Measurements from ENCODE around the gene COMMD1. TPM values are rescaled to one million over a fixed set of nuclear protein-coding genes. Genes with fewer than 3 reads are reported as not detected.
"Not testable (repeated sequence)": the region's sequence is repeated elsewhere in the genome, so short reads cannot be mapped to it uniquely, and the experiment has no call there.

The COMMD1 gene
- polyA plus RNA-seq, 1 donor from 2014 or later: 69.1 TPM

- H3K4me3 ChIP-seq (ENCODE audit: low read length): no peak overlapping the region
- TF ChIP-seq EZH2 (IDR thresholded peaks at IDR 0.05; ENCODE audit: borderline replicate concordance, insufficient read depth, low read length, poor library complexity, severe bottlenecking): no peak
- no peak for TF ChIP-seq POLR2AphosphoS5 (IDR thresholded peaks at IDR 0.05)
- no peak for TF ChIP-seq RAD21 (conservative IDR thresholded peaks at IDR 0.05)
- no peak for TF ChIP-seq TAF1 (IDR thresholded peaks at IDR 0.05; ENCODE audit: low read depth)
- no peak for TF ChIP-seq CTCF (IDR thresholded peaks at IDR 0.05; ENCODE audit: poor library complexity, severe bottlenecking)
- no peak for TF ChIP-seq MXI1 (conservative IDR thresholded peaks at IDR 0.05; ENCODE audit: poor library complexity, severe bottlenecking)
- TF ChIP-seq REST (IDR thresholded peaks at IDR 0.05; ENCODE audit: borderline replicate concordance): no peak
- TF ChIP-seq SMC3 (conservative IDR thresholded peaks at IDR 0.05; ENCODE audit: poor library complexity): no peak
- H3K36me3 ChIP-seq (ENCODE audit: insufficient read depth, low read length): peaks cover 16% of the 10 kb centered on the region
- H3F3A ChIP-seq (ENCODE audit: insufficient read depth, low read length, poor library complexity, severe bottlenecking): no peaks in the 10 kb centered on the region
- no peaks in the 10 kb centered on the region for H4K20me1 ChIP-seq (ENCODE audit: insufficient read depth)
- no peaks in the 10 kb centered on the region for H3K9me2 ChIP-seq (ENCODE audit: insufficient read depth, low read length)
- H3K79me2 ChIP-seq (replicated peaks; ENCODE audit: insufficient read depth, low read length): no peaks in the 10 kb centered on the region
- no peak overlapping the region for H2AFZ ChIP-seq (ENCODE audit: low read depth, low read length)
- no peaks in the 10 kb centered on the region for H3K27me3 ChIP-seq (ENCODE audit: insufficient read depth, low read depth, low read length)
- H3K4me2 ChIP-seq (ENCODE audit: low read length): no peak overlapping the region
- no peaks in the 10 kb centered on the region for H3K9me3 ChIP-seq (ENCODE audit: low read length)
- H3K27ac ChIP-seq (ENCODE audit: low read length): no peak overlapping the region
- H3K9ac ChIP-seq (ENCODE audit: low read length): no peak overlapping the region
Observed at GRCh38 chr2:61862085-61862484, 43.4 kb upstream of the COMMD1 start.

DNA sequence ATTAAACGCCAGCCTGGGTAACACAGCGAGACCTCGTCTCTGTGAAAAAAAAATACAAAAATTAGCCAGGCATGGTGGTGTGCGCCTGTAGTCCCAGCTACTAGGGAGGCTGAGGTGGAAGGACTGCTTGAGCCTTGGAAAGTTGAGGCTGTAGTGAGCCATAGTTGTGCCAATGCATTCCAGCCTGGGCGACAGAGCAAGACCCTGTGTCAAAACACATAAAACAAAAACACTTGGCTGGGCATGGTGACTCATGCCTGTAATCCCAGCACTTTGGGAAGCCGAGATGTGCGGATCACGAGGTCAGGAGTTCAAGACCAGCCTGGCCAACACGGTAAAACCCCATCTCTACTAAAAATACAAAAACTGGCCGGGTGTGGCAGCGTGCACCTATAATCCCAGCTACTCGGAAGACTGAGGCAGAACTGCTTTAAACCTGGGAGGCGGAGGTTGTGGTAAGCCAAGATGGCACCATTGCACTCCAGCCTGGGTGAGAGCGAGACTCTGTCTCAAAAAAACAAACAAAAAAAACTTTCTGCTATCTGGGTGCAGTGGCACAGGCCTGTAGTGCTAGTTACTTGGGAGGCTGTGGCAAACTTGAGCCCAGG is 38.9 kb upstream of the COMMD1 start:
- not testable (repeated sequence) for H3K4me3 ChIP-seq (ENCODE audit: low read length); H4K20me1 ChIP-seq (ENCODE audit: insufficient read depth); H3F3A ChIP-seq (ENCODE audit: insufficient read depth, low read length, poor library complexity, severe bottlenecking); H3K79me2 ChIP-seq (replicated peaks; ENCODE audit: insufficient read depth, low read length); H3K9me2 ChIP-seq (ENCODE audit: insufficient read depth, low read length); H3K9me3 ChIP-seq (ENCODE audit: low read length); H3K27me3 ChIP-seq (ENCODE audit: insufficient read depth, low read depth, low read length); H3K9ac ChIP-seq (ENCODE audit: low read length); H2AFZ ChIP-seq (ENCODE audit: low read depth, low read length); H3K4me2 ChIP-seq (ENCODE audit: low read length); H3K27ac ChIP-seq (ENCODE audit: low read length)
- peaks cover 20% of the 10 kb centered on the region for H3K36me3 ChIP-seq (ENCODE audit: insufficient read depth, low read length)

DNA sequence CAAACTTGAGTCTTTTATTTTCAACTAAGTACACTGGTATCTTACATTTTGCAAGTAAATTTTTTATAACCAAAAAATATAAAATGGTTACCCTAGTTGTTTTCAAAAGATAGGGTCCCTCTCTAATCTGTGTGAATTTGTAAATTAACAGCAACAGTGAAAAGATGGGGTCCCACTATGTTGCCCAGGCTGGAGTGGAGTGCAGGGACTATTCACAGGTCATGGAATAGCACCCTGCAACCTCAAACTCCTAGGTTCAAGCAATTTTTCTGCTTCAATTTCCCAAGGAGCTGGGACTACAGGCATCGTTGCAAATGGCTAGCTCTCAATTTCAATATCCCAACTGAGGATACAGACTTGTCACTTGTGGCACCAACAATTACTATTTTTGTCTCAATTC is 29.1 kb upstream of the COMMD1 start:
- Histone ChIP-seq H3K36me3 (ENCODE audit: insufficient read depth, low read length) (peaks cover 8% of the 10 kb centered on the region), H3F3A (ENCODE audit: insufficient read depth, low read length, poor library complexity, severe bottlenecking) (no peaks in the 10 kb centered on the region), H3K79me2 (replicated peaks; ENCODE audit: insufficient read depth, low read length) (no peaks in the 10 kb centered on the region), H3K27ac (ENCODE audit: low read length) (no peak overlapping the region), H4K20me1 (ENCODE audit: insufficient read depth) (no peaks in the 10 kb centered on the region), H3K4me3 (ENCODE audit: low read length) (no peak overlapping the region), H2AFZ (ENCODE audit: low read depth, low read length) (no peak overlapping the region), H3K27me3 (ENCODE audit: insufficient read depth, low read depth, low read length) (no peaks in the 10 kb centered on the region), H3K4me2 (ENCODE audit: low read length) (no peak overlapping the region), H3K9me2 (ENCODE audit: insufficient read depth, low read length) (no peaks in the 10 kb centered on the region), H3K9ac (ENCODE audit: low read length) (no peak overlapping the region), H3K9me3 (ENCODE audit: low read length) (no peaks in the 10 kb centered on the region)
- TF ChIP-seq EZH2 (IDR thresholded peaks at IDR 0.05; ENCODE audit: borderline replicate concordance, insufficient read depth, low read length, poor library complexity, severe bottlenecking): no peak
- no peak for TF ChIP-seq CTCF (IDR thresholded peaks at IDR 0.05; ENCODE audit: poor library complexity, severe bottlenecking)
- TF ChIP-seq SMC3 (conservative IDR thresholded peaks at IDR 0.05; ENCODE audit: poor library complexity): no peak
- no peak for TF ChIP-seq TAF1 (IDR thresholded peaks at IDR 0.05; ENCODE audit: low read depth)
- no peak for TF ChIP-seq POLR2AphosphoS5 (IDR thresholded peaks at IDR 0.05)
- TF ChIP-seq REST (IDR thresholded peaks at IDR 0.05; ENCODE audit: borderline replicate concordance): no peak
- TF ChIP-seq RAD21 (conservative IDR thresholded peaks at IDR 0.05): no peak
- no peak for TF ChIP-seq EP300 (conservative IDR thresholded peaks at IDR 0.05; ENCODE audit: poor library complexity, severe bottlenecking)
- no peak for TF ChIP-seq MXI1 (conservative IDR thresholded peaks at IDR 0.05; ENCODE audit: poor library complexity, severe bottlenecking)
